Measurements from ENCODE around the gene C1orf74. TPM values are rescaled to one million over a fixed set of nuclear protein-coding genes. Genes with fewer than 3 reads are reported as not detected.

C1orf74 gene
- total RNA-seq (2022) (4.9 and 5.1 TPM in 2 replicates), Bru-seq, nascent RNA (percentile 73 among the genes with signal in this experiment), BruChase-seq, experiment 1, labeled RNA remaining after a 6-hour chase (percentile 56 among the genes with signal in this experiment), BruChase-seq, experiment 2, labeled RNA remaining after a 2-hour chase (percentile 72 among the genes with signal in this experiment)
- long read RNA-seq, full-length matches to known transcripts, result 11 of 14 reads
- long read RNA-seq, partial matches to known transcripts, result 0 of 14 reads
- long read RNA-seq, other reads (novel, unspliced or antisense), result 3 of 14 reads

DNA sequence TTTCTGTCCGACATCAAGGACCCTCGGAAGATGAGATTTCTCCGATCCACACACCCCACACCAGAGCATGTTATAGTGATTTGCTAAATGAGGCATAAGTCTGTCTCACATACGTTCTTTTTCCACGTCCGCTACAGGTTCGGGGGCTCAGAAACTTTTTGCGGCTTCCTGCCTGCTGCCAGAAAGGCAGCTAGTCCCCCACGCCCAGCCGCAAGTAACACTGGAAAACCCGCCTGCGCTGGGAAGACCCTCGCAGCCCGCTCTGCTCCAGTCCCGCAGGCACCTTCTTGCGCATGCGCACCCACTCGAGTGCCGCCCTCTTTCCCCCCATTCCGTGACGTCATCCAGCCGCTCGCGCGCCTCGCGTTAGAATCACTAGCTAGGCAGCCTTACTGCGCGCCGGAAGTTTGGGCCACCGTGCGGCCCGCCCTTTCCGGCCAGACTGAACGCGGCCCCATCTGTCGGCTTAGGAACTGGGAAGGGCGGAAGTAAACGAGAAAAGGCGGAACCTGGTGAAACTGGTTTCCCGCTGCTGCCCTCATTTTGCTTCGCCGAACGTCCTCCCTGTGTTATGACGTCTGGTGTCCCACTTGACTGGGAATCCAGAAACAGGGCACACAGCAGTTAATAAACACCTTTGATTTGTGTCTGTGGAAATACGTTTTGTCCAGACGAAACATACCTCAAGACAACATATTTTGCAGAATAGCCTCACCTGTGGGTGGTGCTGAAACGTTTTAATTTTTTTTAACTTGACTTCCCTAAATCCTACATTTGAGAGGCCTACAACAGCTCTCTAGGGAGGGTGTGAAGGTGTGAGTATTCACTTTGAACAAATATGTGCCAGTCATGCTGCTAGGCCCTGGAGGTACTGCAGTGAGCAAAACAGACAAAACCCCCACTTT is at the start of gene C1orf74:
Gene C1orf74, minus strand, starts transcription at position 295 of the 905 bp plus-strand sequence. CDS start 925 bp downstream, outside the sequence.
- BruUV-seq (replicated peaks), result TSS peak; percentile 97
- intact Hi-C loops (cut with micrococcal nuclease; ENCODE audit: unreplicated experiment), result no loop called here
- no peaks in the 10 kb centered on the region for H3K9me3 Mint-ChIP-seq (ENCODE audit: low read depth, unreplicated experiment)
- peak within 1 kb of the TSS; percentile 98 for H3K27ac Mint-ChIP-seq (ENCODE audit: unreplicated experiment)
- peak within 1 kb of the TSS; percentile 89 for H3K4me3 Mint-ChIP-seq (ENCODE audit: low read depth, unreplicated experiment)
- TF ChIP-seq, protein P1, sequence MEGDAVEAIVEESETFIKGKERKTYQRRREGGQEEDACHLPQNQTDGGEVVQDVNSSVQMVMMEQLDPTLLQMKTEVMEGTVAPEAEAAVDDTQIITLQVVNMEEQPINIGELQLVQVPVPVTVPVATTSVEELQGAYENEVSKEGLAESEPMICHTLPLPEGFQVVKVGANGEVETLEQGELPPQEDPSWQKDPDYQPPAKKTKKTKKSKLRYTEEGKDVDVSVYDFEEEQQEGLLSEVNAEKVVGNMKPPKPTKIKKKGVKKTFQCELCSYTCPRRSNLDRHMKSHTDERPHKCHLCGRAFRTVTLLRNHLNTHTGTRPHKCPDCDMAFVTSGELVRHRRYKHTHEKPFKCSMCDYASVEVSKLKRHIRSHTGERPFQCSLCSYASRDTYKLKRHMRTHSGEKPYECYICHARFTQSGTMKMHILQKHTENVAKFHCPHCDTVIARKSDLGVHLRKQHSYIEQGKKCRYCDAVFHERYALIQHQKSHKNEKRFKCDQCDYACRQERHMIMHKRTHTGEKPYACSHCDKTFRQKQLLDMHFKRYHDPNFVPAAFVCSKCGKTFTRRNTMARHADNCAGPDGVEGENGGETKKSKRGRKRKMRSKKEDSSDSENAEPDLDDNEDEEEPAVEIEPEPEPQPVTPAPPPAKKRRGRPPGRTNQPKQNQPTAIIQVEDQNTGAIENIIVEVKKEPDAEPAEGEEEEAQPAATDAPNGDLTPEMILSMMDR (IDR thresholded peaks at IDR 0.05; ENCODE audit: unreplicated experiment), result no peak
- peaks cover 37% of the 10 kb centered on the region for H3K36me3 Mint-ChIP-seq (ENCODE audit: insufficient read depth, unreplicated experiment)
- H3K4me1 Mint-ChIP-seq (ENCODE audit: low read depth, unreplicated experiment), result peaks cover 38% of the 10 kb centered on the region
- no peaks in the 10 kb centered on the region for H3K27me3 Mint-ChIP-seq (ENCODE audit: unreplicated experiment)
- peak; percentile 99 for DNase-seq
- CTCF ChIA-PET, result interaction anchor here (0.8 to 1.0 kb wide), 5 partner anchors 9 to 40 kb away, joined by 3 to 8 read pairs (median 3); partner anchors contain the start of gene IRF6

DNA sequence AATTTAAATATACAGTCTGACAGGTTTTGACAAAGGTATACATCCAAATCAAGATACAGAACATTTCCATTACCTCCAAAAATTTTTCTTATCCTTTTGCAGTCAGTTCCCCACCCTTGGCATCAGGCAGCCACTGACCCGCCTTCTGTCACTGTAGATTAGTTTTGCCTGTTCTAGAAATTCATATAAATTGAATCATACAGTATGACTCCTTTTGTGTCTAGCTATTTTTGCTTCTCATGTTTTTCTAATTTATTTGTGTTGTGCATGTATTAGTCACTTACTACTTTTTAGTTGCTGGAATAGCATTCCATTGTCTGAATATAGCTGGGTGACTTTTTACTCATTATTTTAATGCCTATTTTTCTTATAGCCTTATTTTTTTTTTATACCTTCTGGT is 47.3 kb upstream of the C1orf74 start:
- Mint-ChIP-seq H3K27ac (ENCODE audit: unreplicated experiment) (no peak overlapping the region), H3K4me1 (ENCODE audit: low read depth, unreplicated experiment) (peaks cover 34% of the 10 kb centered on the region), H3K36me3 (ENCODE audit: insufficient read depth, unreplicated experiment) (peaks cover 72% of the 10 kb centered on the region), H3K4me3 (ENCODE audit: low read depth, unreplicated experiment) (no peak overlapping the region), H3K9me3 (ENCODE audit: low read depth, unreplicated experiment) (no peaks in the 10 kb centered on the region), H3K27me3 (ENCODE audit: unreplicated experiment) (no peaks in the 10 kb centered on the region)
- TF ChIP-seq, protein P1 (IDR thresholded peaks at IDR 0.05; ENCODE audit: unreplicated experiment), result no peak
- DNase-seq, result no peak
- BruUV-seq (replicated peaks), result no TSS peak
- CTCF ChIA-PET, result no interaction called here
- intact Hi-C loops (cut with micrococcal nuclease; ENCODE audit: unreplicated experiment), result no loop called here

DNA sequence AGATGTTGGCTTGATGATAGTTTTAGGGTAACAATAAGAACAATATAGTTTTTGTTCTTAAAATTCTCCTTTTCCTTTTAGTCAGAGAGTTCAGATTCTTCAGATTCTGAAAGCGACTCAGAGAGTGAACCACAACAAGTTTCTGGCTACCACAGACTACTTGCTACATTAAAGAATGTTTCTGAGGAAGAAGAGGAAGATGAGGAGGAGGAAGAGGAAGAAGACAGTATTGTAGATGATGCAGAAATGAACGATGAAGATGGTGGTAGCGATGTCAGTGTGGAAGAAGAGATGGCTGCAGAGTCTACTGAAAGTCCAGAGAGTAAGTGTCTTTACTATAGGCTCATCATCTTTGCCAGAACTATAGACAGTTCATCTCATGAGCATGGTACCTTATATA is 46.4 kb upstream of the C1orf74 start:
- TF ChIP-seq, protein P1 (IDR thresholded peaks at IDR 0.05; ENCODE audit: unreplicated experiment), result no peak
- H3K4me3 Mint-ChIP-seq (ENCODE audit: low read depth, unreplicated experiment), result no peak overlapping the region
- H3K27me3 Mint-ChIP-seq (ENCODE audit: unreplicated experiment), result no peaks in the 10 kb centered on the region
- intact Hi-C loops (cut with micrococcal nuclease; ENCODE audit: unreplicated experiment), result no loop called here
- DNase-seq, result no peak
- BruUV-seq (replicated peaks), result no TSS peak
- H3K9me3 Mint-ChIP-seq (ENCODE audit: low read depth, unreplicated experiment), result no peaks in the 10 kb centered on the region
- CTCF ChIA-PET, result no interaction called here
- H3K36me3 Mint-ChIP-seq (ENCODE audit: insufficient read depth, unreplicated experiment), result peaks cover 76% of the 10 kb centered on the region
- peaks cover 43% of the 10 kb centered on the region for H3K4me1 Mint-ChIP-seq (ENCODE audit: low read depth, unreplicated experiment)
- no peak overlapping the region for H3K27ac Mint-ChIP-seq (ENCODE audit: unreplicated experiment)

DNA sequence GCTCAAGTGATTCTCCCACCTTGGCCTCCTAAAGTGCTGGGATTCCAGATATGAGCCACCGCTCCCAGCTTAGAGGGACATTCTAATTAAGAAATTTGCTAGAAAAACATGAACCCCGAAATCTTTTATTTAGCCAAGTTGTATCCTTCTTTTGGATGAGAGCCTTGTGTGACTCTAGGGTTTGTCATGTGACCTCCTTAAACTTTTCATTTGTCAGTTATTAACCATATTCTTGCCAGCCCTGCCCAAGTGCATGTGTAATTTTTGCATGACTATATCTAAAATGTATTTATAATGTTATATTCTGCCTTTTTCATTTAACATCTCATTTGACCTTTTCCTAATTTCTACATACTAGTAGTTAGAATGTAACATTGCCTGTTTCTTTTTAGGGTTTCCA is 45.4 kb upstream of the C1orf74 start:
- Mint-ChIP-seq H3K4me3 (ENCODE audit: low read depth, unreplicated experiment) (peak overlapping the region; percentile 82), H3K27me3 (ENCODE audit: unreplicated experiment) (no peaks in the 10 kb centered on the region), H3K36me3 (ENCODE audit: insufficient read depth, unreplicated experiment) (peaks cover 77% of the 10 kb centered on the region), H3K4me1 (ENCODE audit: low read depth, unreplicated experiment) (peaks cover 50% of the 10 kb centered on the region), H3K27ac (ENCODE audit: unreplicated experiment) (no peak overlapping the region), H3K9me3 (ENCODE audit: low read depth, unreplicated experiment) (no peaks in the 10 kb centered on the region)
- intact Hi-C loops (cut with micrococcal nuclease; ENCODE audit: unreplicated experiment), result loop anchor here (5.0 to 10.0 kb wide), 2 partner anchors 82 to 175 kb away; partner anchors contain the start of gene LAMB3
- CTCF ChIA-PET, result interaction anchor here (0.7 to 0.8 kb wide), 2 partner anchors 80 to 906 kb away, joined by 3 to 6 read pairs; no protein-coding TSS in a partner anchor
- TF ChIP-seq, protein P1 (IDR thresholded peaks at IDR 0.05; ENCODE audit: unreplicated experiment), result no peak
- BruUV-seq (replicated peaks), result no TSS peak
- DNase-seq, result no peak

All from Calu3 (cell line).